ENCODE data around the gene HSDL2.
"Not testable (repeated sequence)": the region's sequence is repeated elsewhere in the genome, so short reads cannot be mapped to it uniquely, and the experiment has no call there.

DNA sequence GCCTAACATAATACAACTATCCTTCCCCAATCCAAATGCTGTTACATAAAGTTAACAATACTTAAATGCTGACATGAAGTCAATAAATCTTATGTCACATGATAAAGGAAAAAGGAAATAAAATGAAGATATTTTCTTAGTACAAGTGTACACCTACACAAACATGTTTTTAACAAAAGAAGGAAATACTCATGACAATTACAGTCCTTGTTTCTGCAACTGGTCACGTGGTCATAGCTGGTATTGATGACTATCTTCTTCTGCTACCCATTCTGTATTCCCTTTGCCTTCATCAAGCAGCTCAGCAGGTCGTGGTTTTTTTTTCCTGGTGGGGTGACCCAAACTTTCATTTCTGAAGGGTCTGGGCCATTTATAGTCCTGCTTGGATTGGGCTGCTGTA is 6.2 kb upstream of the HSDL2 start:
- TF ChIP-seq POLR2AphosphoS5 (IDR thresholded peaks at IDR 0.05; ENCODE audit: borderline replicate concordance, low read depth, low read length); EZH2 (IDR thresholded peaks at IDR 0.05); FOXP2 (optimal IDR thresholded peaks at IDR 0.05; ENCODE audit: control extremely low read depth, extremely low read length, insufficient read depth): not testable (repeated sequence)

Measured in SK-N-MC (cell line).